H1 (cell line): Measurements from ENCODE around the gene RPUSD2. TPM values are rescaled to one million over a fixed set of nuclear protein-coding genes. Genes with fewer than 3 reads are reported as not detected.

Source experiments
- CTCF ChIA-PET: fragments of 300-600 bp; sonication (Branson Sonifier 250); formaldehyde crosslinking; loops from one replicate; lab custom pipeline; 2021; ENCODE audit not compliant: partially characterized antibody; lab: Charles Lee
- POLR2A ChIA-PET: fragments of 300-600 bp; sonication (Branson Sonifier 250); formaldehyde crosslinking; loops from one replicate; lab custom pipeline; 2021; ENCODE audit warnings: inconsistent platforms; ENCODE audit not compliant: partially characterized antibody; lab: Charles Lee
- DNase-seq, 2 experiments: peaks; one replicate each; pipeline versions ENCODE4 v3.0.0 to v3.0.0-alpha.2; 2010 to 2022; ENCODE audit warnings: low spot score in 2 of 2, low read depth in 1 of 2, mixed read lengths in 1 of 2
- FAIRE-seq: peaks from 2 replicates; lab custom pipeline; 2011; peaks lifted over from hg19 to GRCh38; lab: Jason Lieb, UNC
- H2AFZ ChIP-seq: 2 replicates; pipeline ENCODE4 v1.8.1; 2012; ENCODE audit warnings: low read length, inconsistent platforms
- H2AK5ac ChIP-seq: 2 replicates; pipeline ENCODE4 v1.6.1; 2013; ENCODE audit warnings: low read depth, low read length
- H2BK120ac ChIP-seq: replicated peaks from 2 replicates; pipeline ENCODE3; 2013; ENCODE audit warnings: low read depth, low read length, inconsistent platforms
- H2BK12ac ChIP-seq: 2 replicates; pipeline ENCODE4 v1.6.1; 2013; ENCODE audit warnings: low read depth, low read length
- H2BK15ac ChIP-seq: 2 replicates; pipeline ENCODE4 v1.6.1; 2013; ENCODE audit warnings: low read length
- H2BK20ac ChIP-seq: 2 replicates; pipeline ENCODE4 v1.6.1; 2013; ENCODE audit warnings: low read length
- H2BK5ac ChIP-seq: 2 replicates; pipeline ENCODE4 v1.6.1; 2013; ENCODE audit warnings: low read depth, low read length
- H3K14ac ChIP-seq: 2 replicates; pipeline ENCODE4 v1.6.1; 2013; ENCODE audit warnings: inconsistent platforms; ENCODE audit not compliant: insufficient read length
- H3K18ac ChIP-seq: 2 replicates; pipeline ENCODE4 v1.6.1; 2013; ENCODE audit warnings: low read length; ENCODE audit errors: extremely low read depth
- H3K23ac ChIP-seq: 2 replicates; pipeline ENCODE4 v1.6.1; 2013; ENCODE audit warnings: inconsistent platforms; ENCODE audit not compliant: insufficient read length
- H3K23me2 ChIP-seq: 2 replicates; pipeline ENCODE4 v1.6.1; 2013; ENCODE audit warnings: low read depth, low read length
- H3K27ac ChIP-seq: 2 replicates; pipeline ENCODE4 v1.6.1; 2011; ENCODE audit warnings: low read depth, low read length, inconsistent platforms
- H3K27me3 ChIP-seq, 4 experiments: replicated peaks in 1 of 4; 1 replicate in 1 of 4; 2 replicates in 3 of 4; pipeline versions ENCODE4 v1.6.1 to v1.8.1; 2011 to 2013; ENCODE audit warnings: low read length in 3 of 4, mild to moderate bottlenecking in 3 of 4, inconsistent platforms in 2 of 4, mixed read lengths in 2 of 4, moderate library complexity in 1 of 4; ENCODE audit not compliant: control insufficient read depth in 3 of 4, insufficient read depth in 3 of 4; ENCODE audit errors: extremely low read depth in 1 of 4
- H3K36me3 ChIP-seq, 4 experiments: 2 replicates each; pipeline versions ENCODE4 v1.6.1 to v1.8.1; 2011 to 2013; ENCODE audit warnings: mild to moderate bottlenecking in 4 of 4, low read length in 3 of 4, moderate library complexity in 2 of 4, control low read depth in 1 of 4, inconsistent platforms in 1 of 4; ENCODE audit not compliant: insufficient read depth in 4 of 4, control insufficient read depth in 2 of 4
- H3K4ac ChIP-seq: replicated peaks from 2 replicates; pipeline ENCODE3; 2013; ENCODE audit warnings: low read length, low read depth, mixed read lengths, inconsistent platforms; ENCODE audit not compliant: insufficient read length
- H3K4me1 ChIP-seq, 4 experiments: replicated peaks in 1 of 4; 1 replicate in 1 of 4; 2 replicates in 3 of 4; pipeline versions ENCODE4 v1.6.1 to v1.8.1; 2011 to 2013; ENCODE audit warnings: low read length in 3 of 4, inconsistent platforms in 2 of 4, mixed read lengths in 1 of 4; ENCODE audit not compliant: insufficient read depth in 4 of 4, control insufficient read depth in 3 of 4
- H3K4me2 ChIP-seq, 2 experiments: 2 replicates each; pipeline versions ENCODE4 v1.6.1 to v1.8.1; 2011 to 2013; ENCODE audit warnings: low read depth in 2 of 2, low read length in 2 of 2, control low read depth in 1 of 2, inconsistent platforms in 1 of 2, mild to moderate bottlenecking in 1 of 2; ENCODE audit not compliant: insufficient read depth in 1 of 2
- H3K4me3 ChIP-seq, 4 experiments: fragments of 200-600, 300-600 bp in 1 of 4; sonication (generic), shearing (Covaris generic), sonication (Bioruptor Twin) in 1 of 4; 2 replicates each; pipeline versions ENCODE4 v1.5.1 to v1.8.1; 2011 to 2016; ENCODE audit warnings: low read length in 4 of 4, low read depth in 3 of 4, control low read depth in 2 of 4, inconsistent platforms in 2 of 4, mild to moderate bottlenecking in 2 of 4, mixed read lengths in 1 of 4, moderate library complexity in 1 of 4; ENCODE audit not compliant: insufficient read depth in 2 of 4; ENCODE audit errors: extremely low read depth in 1 of 4
- H3K56ac ChIP-seq: replicated peaks from 2 replicates; pipeline ENCODE3; 2013; ENCODE audit warnings: low read depth, mild to moderate bottlenecking, mixed read lengths, low read length, inconsistent platforms; ENCODE audit not compliant: insufficient read length
- H3K79me1 ChIP-seq: 2 replicates; pipeline ENCODE4 v1.6.1; 2013; ENCODE audit warnings: low read depth, low read length, control low read depth
- H3K79me2 ChIP-seq, 2 experiments: 2 replicates each; pipeline versions ENCODE4 v1.6.1 to v1.8.1; 2012 to 2013; ENCODE audit warnings: low read length in 2 of 2, mild to moderate bottlenecking in 2 of 2, inconsistent platforms in 1 of 2; ENCODE audit not compliant: insufficient read depth in 2 of 2, control insufficient read depth in 1 of 2
- H3K9ac ChIP-seq, 4 experiments: replicated peaks in 1 of 4; 1 replicate in 1 of 4; 2 replicates in 3 of 4; pipeline versions ENCODE4 v1.6.1 to v1.8.1; 2011 to 2013; ENCODE audit warnings: low read depth in 3 of 4, low read length in 3 of 4, control low read depth in 2 of 4, mild to moderate bottlenecking in 2 of 4, moderate library complexity in 2 of 4, inconsistent platforms in 1 of 4; ENCODE audit errors: extremely low read depth in 1 of 4
- H3K9me3 ChIP-seq, 2 experiments: 2 replicates each; pipeline versions ENCODE4 v1.6.1 to v1.8.1; 2012 to 2013; ENCODE audit warnings: mild to moderate bottlenecking in 2 of 2, moderate library complexity in 2 of 2, control low read depth in 1 of 2, inconsistent platforms in 1 of 2, low read depth in 1 of 2, low read length in 1 of 2, mixed read lengths in 1 of 2; ENCODE audit not compliant: insufficient read depth in 2 of 2
- H4K20me1 ChIP-seq, 2 experiments: replicated peaks in 1 of 2; 2 replicates each; pipeline versions ENCODE3 to v1.8.1; 2011 to 2013; ENCODE audit warnings: inconsistent platforms in 2 of 2, low read length in 2 of 2, mild to moderate bottlenecking in 1 of 2; ENCODE audit not compliant: insufficient read depth in 2 of 2, control insufficient read depth in 1 of 2
- H4K5ac ChIP-seq: 2 replicates; pipeline ENCODE4 v1.6.1; 2013; ENCODE audit warnings: low read length, low read depth, mixed read lengths, inconsistent platforms; ENCODE audit not compliant: insufficient read length
- H4K8ac ChIP-seq: 2 replicates; pipeline ENCODE4 v1.8.0; 2013; ENCODE audit warnings: mild to moderate bottlenecking, moderate library complexity, low read length, inconsistent platforms; ENCODE audit not compliant: insufficient read depth; ENCODE audit errors: extremely low read depth
- H4K91ac ChIP-seq: replicated peaks from 2 replicates; pipeline ENCODE3; 2013; ENCODE audit warnings: low read length, mixed read lengths, inconsistent platforms; ENCODE audit not compliant: insufficient read length
- SRF ChIP-seq: IDR thresholded peaks from 2 replicates; pipeline ENCODE4 v1.6.1; 2011; ENCODE audit warnings: mild to moderate bottlenecking, low read depth, low read length, moderate library complexity
- whole genome bisulfite sequencing, 2 experiments: shearing (Covaris generic) in 1 of 2; methylation state at CpG; one replicate each; pipeline versions ENCODE4 v1.1.6 to v1.1.7; 2013 to 2015; ENCODE audit warnings: low lambda C conversion rate in 2 of 2, mixed read lengths in 2 of 2, inconsistent platforms in 1 of 2, low coverage in 1 of 2, missing lambda C conversion rate in 1 of 2; ENCODE audit not compliant: insufficient replicate concordance in 2 of 2, insufficient coverage in 1 of 2, insufficient read length in 1 of 2; ENCODE audit errors: extremely low coverage in 1 of 2, missing lambda C conversion rate in 1 of 2; 5-methylcytosine and 5-hydroxymethylcytosine counted together
- polyA plus RNA-seq, 7 experiments: library from polyadenylated mRNA; depleted of rRNA in 3 of 7; stranded (reverse) in 5 of 7; unstranded in 2 of 7; fragments of >200 nt in 5 of 7; fragments of 200-250 nt in 2 of 7; gene quantifications; 1 replicate in 5 of 7; 2 replicates in 1 of 7; 4 replicates in 1 of 7; pipeline versions ENCODE4 v1.2.1 to v1.2.3, GENCODE V29; 2011 to 2013; ENCODE audit warnings: missing spikeins in 2 of 7, mixed read lengths in 2 of 7
- total RNA-seq: library from RNA; stranded (reverse); fragmentation: NEBNext Ultra II Directional; extraction: Animal tissue kit (Norgen Biotek cat#: 25700); gene quantifications from 2 replicates; pipeline ENCODE4 v1.2.1, GENCODE V29; 2021

RPUSD2 gene
- total and polyA plus RNA-seq, 2 of the 8 experiments (the other 6 are each of a cell fraction or from before 2014, with no cell fraction given), result 14.5 to 28.5 TPM

- Histone ChIP-seq H2BK5ac (peak overlapping the region; percentile 91), H3K27ac (peak overlapping the region; percentile 92), H3K79me1 (no peaks in the 10 kb centered on the region), H2AK5ac (no peak overlapping the region), H2BK120ac (no peak overlapping the region), H4K8ac (peak overlapping the region; percentile 90; the same call in 1 of the 2 replicates), H3K4ac (no peak overlapping the region), H3K56ac (peak overlapping the region; percentile 55), H2BK15ac (no peak overlapping the region), H2BK20ac (no peak overlapping the region), H3K4me1 (peaks cover 0 to 2% (median 0%) of the 10 kb centered on the region in 4 experiments; a peak in 1 of 7 replicates), H3K23me2 (peaks cover 9% of the 10 kb centered on the region; the same call in 1 of the 2 replicates), H3K36me3 (no peaks in the 10 kb centered on the region), H3K4me3 (peak overlapping the region; percentile 84 to 99 (median 92)), H4K91ac (no peak overlapping the region), H4K20me1 (no peaks in the 10 kb centered on the region), H3K14ac (no peak overlapping the region), H2BK12ac (no peak overlapping the region), H3K79me2 (peaks cover 0 to 16% of the 10 kb centered on the region in 2 experiments; a peak in 2 of 4 replicates), H3K27me3 (no peaks in the 10 kb centered on the region), H3K18ac (peak overlapping the region; percentile 87), H3K9ac (peak overlapping the region; percentile 57 to 92 (median 88)), H4K5ac (no peak overlapping the region), H3K23ac (no peak overlapping the region), H3K9me3 (no peaks in the 10 kb centered on the region), H3K4me2 (peak overlapping the region; percentile 65 to 83), H2AFZ (peak overlapping the region; percentile 96)
- POLR2A ChIA-PET, result interaction anchor here (1.2 to 1.4 kb wide), 2 partner anchors 10 to 101 kb away, joined by 5 to 6 read pairs; partner anchors contain the start of gene RAD51
- DNase-seq (peak in 1 of 2 experiments; percentile 17), FAIRE-seq (no peak)
- 2% methylated on average over 29 of the region's 31 CpGs; no CpG with 5 or more reads in 1 of the 2 experiments for WGBS, 2 experiments
- CTCF ChIA-PET, result interaction anchor here (1.2 kb wide), 1 partner anchor 9 kb away, joined by 4 read pairs; no protein-coding TSS in a partner anchor
- no peak for TF ChIP-seq SRF
These were observed 25.3 kb downstream of the RPUSD2 start for GRCh38 chr15:40594429-40594836.
